GM12892 (cell line): ENCODE measurements around the gene VSIG10L.

Experiments used
- DNase-seq: peaks from one replicate; pipeline ENCODE4 v3.0.0; 2011; ENCODE audit not compliant: insufficient read length
- FAIRE-seq: peaks from 2 replicates; lab custom pipeline; 2011; peaks lifted over from hg19 to GRCh38; lab: Jason Lieb, UNC
- POLR2A ChIP-seq: IDR thresholded peaks from 2 replicates; pipeline ENCODE4 v1.6.1; 2011; ENCODE audit warnings: low read depth, low read length, control low read depth
- POLR2AphosphoS5 ChIP-seq: IDR thresholded peaks from 2 replicates; pipeline ENCODE4 v1.6.1; 2011; ENCODE audit warnings: low read depth, low read length, control low read depth
- TAF1 ChIP-seq: IDR thresholded peaks from 2 replicates; pipeline ENCODE4 v1.6.1; 2011; ENCODE audit warnings: low read depth, mild to moderate bottlenecking, control low read depth, low read length, borderline replicate concordance

The VSIG10L gene

DNA sequence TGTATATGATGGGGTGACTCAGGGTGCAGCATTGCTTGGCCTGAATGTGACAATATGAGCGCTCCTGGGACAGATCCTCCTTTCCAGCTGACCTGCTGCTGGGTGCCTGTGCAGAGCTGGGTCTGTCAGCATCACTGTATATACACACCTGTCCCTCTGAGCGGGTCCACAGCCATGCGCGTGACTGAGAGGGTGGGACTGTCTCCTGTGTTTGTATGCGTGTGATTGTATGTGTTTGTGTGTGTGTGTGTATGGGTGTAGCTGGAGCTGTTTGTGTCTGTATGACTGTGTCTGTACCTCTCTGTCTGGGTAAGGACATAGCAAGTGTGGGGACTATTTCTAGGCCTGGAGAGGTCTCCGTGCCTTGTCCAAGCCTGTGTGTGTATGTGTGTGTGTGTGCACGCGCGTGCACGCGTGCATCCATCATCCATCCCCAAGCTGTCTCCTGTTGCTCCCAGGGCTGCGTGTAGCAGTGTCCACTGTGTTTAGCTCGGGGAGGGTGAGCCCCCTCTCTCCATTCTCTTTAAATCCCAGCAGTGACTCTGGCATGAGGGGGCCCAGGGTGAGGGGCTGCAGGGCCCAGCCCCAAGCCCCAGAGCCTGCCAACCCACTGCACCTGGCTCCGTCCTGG, 22.2 kb downstream of the VSIG10L start:
- no peak for DNase-seq
- TF ChIP-seq TAF1 = no peak
- no peak for TF ChIP-seq POLR2A
- no peak for TF ChIP-seq POLR2AphosphoS5
- FAIRE-seq = no peak

DNA sequence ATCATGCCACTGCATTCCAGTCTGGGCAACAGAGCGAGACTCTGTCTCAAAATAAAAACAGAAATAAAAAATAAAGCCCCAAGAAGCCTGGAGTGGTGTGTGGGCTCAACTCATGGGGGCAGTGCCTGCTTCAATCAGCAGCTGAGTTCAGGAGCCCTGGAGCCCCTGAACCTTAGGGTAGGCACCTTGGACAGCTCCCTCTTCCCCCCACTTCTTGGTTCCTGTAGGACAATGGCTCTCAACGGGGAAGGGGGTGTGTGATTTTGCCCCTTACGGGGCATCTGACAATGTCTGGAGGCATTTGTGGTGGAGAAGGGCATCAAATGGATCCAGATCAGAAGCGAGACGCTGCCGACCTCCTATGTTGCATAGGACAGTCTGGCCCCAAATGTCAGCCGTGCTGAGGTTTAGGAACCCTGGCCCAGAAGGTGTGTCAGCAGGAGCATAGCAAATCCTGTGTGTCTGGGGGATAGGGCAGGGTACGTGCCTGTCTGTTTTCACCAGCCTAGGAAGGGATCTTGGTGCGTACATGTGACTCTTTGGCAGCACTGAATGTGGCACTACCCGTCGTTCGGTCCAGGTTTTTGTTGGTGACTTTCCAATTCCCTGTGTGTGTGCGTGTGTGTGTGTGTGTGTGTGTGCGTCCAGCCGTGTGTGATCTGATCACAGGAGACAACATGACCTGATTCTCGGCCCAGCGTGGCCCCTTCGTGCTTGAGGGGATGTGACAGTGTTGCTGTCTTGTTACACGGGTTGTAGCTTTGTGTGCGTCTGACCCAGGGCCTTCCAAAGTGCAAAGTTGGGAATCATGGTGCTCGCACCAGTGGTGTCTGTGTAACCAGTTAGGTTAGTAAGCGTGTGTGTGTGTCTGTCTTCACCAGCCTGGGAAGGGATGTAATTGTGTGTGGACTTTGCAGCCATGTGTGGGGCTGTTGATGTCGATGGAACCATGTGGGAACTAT, 23.0 kb downstream of the VSIG10L start:
- TF ChIP-seq POLR2AphosphoS5 (no peak), POLR2A (no peak), TAF1 (no peak)
- FAIRE-seq (no peak), DNase-seq (no peak)

DNA sequence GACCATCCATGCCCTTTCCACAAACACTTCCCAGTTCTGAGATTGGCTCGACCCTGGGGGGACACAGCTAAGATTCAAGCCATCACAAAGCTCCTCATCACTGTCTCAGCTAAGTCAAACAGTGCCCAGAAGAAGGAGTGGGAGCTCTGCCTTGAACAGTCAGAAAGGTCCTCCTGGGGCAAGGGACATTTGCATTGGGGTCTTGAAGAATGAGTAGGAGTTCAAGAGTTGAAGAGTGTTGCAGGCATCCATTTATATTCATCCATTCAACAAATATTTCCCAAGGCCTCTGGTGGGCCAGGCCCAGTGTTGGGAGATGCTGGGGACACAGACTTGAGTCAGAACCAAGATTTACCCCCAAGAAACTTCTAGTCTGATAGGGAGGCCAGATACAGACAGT, 24.0 kb downstream of the VSIG10L start:
- TF ChIP-seq TAF1 (no peak), POLR2AphosphoS5 (no peak), POLR2A (no peak)
- FAIRE-seq (no peak), DNase-seq (no peak)

DNA sequence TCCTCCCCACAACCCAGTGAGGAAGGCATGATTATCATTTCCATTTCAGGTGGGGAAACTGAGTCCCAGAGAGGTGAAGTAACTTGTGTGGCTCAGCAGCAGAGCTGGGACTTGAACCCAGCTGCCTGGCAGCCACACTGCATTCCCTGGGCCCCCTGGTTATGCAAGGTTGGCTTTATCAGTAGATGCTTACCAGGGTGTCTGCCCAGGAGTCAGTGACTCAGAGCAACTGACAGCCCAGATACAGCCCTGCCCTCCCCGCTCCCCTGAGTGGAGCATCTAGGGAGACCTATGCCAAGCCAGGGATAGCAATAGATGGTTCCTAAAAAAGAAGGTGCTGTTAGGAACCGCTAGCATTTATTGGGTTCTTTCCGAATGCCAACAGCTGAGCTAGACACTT, 24.6 kb downstream of the VSIG10L start:
- FAIRE-seq (no peak), DNase-seq (no peak)
- TF ChIP-seq POLR2A (no peak), TAF1 (no peak), POLR2AphosphoS5 (no peak)

DNA sequence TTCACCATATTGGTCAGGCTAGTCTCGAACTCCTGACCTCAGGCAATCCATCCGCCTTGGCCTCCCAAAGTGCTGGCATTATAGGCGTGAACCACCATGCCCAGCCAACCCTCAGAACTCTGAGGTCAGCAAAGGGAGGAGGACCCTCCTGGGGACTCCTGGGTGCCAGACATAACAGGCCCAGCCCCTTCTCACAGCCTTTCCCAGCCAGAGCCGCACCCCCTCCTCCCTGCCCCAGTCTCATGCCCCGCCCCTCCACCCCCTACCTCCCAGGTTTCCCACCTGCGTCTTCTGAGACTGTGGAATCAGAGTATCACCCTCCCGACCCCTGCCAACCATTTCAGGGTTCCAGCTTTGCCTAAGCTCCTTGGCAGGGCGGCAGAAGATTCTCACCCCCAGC, 25.3 kb downstream of the VSIG10L start:
- TF ChIP-seq TAF1 = no peak
- no peak for TF ChIP-seq POLR2A
- TF ChIP-seq POLR2AphosphoS5 = no peak
- FAIRE-seq (no peak), DNase-seq (no peak)

DNA sequence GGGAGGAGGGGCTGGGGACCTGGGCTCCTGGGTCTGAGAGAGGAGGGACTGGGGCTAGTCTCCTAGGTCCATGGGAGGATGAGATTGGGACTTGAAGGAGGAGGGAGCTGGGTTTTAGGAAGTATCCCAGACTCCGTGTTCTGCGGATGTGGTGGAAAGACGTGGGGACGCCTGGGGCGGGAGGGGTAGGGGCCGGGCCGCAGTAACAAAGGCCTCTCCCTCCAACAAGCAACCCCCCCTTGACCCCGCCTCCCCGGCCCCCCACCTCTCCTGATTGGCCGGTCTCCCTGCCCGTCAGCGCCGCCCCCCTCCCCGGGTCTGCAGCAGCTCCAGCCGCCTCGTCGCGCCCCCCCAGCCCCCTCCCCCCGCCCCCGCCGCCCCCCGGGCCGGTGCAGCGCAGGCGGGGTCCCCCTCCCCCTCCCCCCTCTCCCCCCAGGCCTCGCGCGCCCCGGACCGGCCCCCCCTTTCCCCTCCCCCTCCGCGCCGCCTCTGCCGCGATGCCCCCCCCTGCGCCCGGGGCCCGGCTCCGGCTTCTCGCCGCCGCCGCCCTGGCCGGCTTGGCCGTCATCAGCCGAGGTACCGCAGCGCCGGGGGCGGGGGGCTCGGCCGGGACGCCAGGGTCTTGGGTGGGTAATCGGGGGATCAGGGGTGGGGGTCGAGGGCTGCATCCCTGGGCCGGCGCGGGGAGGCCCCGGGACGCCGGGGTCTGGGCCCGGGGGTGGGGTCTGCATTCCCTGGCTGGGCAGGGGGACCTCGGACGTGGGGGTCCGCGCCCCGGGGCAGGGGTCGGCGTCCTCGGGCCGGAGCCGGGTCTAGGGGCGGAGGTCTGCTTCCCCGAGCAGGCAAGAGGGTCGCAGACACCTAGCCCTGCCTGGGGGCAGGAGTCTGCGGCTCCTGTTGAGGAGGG, 30.3 kb downstream of the VSIG10L start, which contains the start of gene IGLON5:
IGLON5 (plus strand) TSS at position 294 of the 907 bp plus-strand sequence; CDS start at position 498, 204 bp downstream.
- no peak for TF ChIP-seq POLR2A
- no peak for TF ChIP-seq TAF1
- no peak for TF ChIP-seq POLR2AphosphoS5
- FAIRE-seq = no peak
- no peak for DNase-seq

DNA sequence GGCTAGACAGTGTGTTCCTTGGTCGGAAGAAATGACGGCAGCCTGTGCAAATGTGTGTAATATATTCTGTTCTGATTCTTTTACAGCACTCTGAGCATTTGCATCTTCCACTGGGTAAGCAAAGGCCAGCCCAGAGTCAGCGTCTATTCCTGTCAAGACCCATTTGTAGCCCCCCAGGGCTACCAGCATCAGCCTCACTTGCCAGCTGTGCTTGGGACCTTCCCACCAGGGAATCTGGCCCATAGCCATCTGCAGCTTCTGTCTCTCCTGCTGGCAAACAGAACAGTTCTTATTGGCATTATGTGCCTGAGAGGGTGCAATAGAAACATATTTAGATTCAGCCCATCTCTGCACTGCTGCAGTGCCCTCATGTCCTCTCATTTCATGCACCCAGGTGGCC, 36.5 kb downstream of the VSIG10L start:
- no peak for FAIRE-seq
- no peak for TF ChIP-seq POLR2AphosphoS5
- no peak for TF ChIP-seq POLR2A
- no peak for TF ChIP-seq TAF1
- DNase-seq = no peak

DNA sequence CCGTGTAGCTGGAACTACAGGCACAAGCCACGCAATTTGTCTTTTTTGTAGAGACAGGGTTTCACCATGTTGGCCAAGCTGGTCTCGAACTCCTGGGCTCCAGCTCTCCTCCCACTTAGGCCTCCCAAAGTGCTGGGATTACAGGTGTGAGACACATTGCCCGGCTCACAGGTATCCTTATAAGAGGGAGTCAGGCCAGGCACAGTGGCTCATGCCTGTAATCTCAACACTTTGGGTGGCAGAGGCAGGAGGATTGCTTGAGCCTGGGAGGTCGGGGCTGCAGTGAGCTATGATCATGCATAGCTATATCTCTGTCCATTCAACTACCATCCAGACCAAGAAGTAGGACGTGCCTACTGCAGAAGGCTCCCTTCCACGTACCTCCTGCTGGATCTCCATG, 40.7 kb downstream of the VSIG10L start:
- DNase-seq (no peak), FAIRE-seq (no peak)
- TF ChIP-seq POLR2A = no peak
- no peak for TF ChIP-seq TAF1
- no peak for TF ChIP-seq POLR2AphosphoS5

DNA sequence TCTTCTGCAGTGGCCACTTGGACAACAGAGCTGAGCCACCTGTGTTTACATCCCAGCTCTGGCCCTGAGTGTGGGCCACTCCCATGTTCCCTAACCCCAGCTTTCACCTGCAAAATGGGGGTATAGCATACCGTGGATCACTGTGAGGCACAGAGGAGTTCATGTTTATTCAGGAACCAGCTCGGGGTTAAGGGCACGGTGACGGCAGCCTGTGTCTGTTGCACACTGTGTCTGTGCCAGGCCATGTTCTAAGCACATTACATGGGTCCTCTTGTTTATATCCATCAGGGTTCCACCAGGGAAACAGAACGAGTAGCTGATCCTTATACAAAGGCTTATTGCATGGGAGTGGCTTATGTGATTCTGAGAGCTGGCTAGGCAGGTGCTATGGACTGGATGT, 44.5 kb downstream of the VSIG10L start:
- no peak for FAIRE-seq
- TF ChIP-seq POLR2AphosphoS5 (no peak), POLR2A (no peak), TAF1 (no peak)

DNA sequence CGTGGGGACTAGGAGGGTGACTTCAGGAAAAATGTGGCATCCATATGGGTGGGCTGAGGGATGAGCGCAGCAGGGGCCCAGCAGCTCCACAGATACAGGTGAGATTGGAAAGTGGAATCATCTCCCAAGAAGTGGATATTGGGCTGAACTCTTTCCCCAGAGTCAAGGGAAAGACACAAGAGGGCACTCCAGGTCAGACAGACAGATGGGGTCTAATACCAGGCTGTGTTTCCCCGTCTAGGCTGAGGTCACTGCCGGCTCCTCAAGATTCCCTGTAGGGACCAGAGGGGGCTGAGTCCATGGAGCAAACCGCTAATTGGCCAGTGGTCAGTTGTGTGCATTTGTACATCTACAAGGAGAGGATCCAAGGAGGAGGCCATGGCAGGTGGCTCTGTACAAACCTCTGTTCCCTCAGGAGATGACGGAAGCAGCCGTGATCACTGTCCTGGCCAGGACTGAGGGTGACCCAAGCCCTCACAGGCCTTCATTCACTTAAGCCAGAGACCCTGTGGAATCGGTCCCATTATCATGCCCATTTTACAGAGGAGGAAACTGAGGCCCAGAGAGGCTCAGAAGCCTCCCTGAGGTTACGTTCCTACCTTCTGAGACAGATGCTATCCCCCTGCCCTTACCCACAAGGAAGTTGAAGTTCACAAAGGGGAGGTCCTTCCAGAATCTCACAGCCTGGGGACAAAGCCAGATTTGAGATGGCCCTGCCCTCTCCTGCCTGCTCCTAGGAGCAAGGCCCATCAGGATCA, 45.4 kb downstream of the VSIG10L start:
- DNase-seq = no peak
- no peak for FAIRE-seq
- TF ChIP-seq TAF1 (no peak), POLR2AphosphoS5 (no peak), POLR2A (no peak)

More for the DNA sequence above, 44.5 kb downstream of the VSIG10L start:
- DNase-seq = no peak
